NCI-H526 treated with DMSO at 0.1 percent for 48 hours (cell line): ENCODE results near the gene HPCAL1.

ENCODE experiments used
- DNase-seq: peaks from one replicate; lab custom pipeline; 2025; lab: John Stamatoyannopoulos, UW

The HPCAL1 gene

GRCh38 chr2:10303694-10304378 is 1.1 kb downstream of the HPCAL1 start:
- DNase-seq, result no peak

- DNase-seq, result no peak
These were observed 2.0 kb downstream of the HPCAL1 start for GRCh38 chr2:10304458-10305253.

- no peak for DNase-seq
These were observed 2.5 kb downstream of the HPCAL1 start for GRCh38 chr2:10305254-10305635.

DNA sequence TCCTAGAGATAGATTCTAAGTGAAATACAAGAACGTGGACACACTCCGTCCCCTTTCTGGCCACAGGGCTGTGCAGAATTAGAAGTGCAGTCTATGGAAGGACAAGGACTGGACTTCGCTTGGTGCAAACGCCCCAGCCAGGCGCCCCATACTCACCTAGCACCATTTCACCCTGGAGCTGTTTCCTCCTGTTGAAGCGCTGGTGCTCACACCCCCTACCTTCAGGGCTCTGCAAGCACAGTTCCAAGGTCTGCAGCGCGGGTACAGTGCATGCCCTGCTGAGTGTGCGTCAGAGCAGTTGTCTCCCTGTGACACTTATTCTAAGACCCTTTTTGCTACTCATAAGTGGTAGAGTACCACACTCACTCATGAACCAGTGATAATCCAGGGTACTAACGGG is 3.0 kb downstream of the HPCAL1 start:
- DNase-seq, result no peak

DNA sequence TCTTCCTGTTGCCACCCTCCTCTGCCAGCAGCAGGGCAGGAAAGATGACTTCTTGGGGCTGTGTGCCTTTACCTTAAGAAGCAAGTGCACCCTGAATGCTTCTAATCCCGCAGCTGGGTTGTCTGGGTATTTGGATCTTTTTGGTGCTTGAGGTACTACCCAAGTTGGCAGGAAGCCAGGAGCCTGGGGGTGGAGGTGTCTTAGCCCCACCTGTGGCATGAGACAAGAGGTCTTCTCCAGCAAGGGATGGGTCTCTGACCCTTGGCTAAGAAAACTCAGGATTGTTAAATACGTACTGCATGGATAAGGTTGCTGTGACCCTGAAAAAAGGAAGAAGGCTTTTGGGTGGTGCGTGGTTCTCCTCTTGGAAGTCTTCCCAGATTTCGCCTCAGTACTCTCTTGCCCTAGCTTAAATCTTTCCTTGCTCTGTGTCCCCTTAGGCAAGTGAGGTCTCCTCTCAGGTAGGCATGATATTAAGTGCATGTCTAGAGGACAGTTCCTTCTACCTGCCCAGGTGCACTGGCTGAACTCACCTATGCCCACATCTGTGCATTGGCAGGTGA is 4.3 kb downstream of the HPCAL1 start:
- no peak for DNase-seq

GRCh38 chr2:10307561-10308156 is 5.0 kb downstream of the HPCAL1 start:
- DNase-seq, result no peak

DNA sequence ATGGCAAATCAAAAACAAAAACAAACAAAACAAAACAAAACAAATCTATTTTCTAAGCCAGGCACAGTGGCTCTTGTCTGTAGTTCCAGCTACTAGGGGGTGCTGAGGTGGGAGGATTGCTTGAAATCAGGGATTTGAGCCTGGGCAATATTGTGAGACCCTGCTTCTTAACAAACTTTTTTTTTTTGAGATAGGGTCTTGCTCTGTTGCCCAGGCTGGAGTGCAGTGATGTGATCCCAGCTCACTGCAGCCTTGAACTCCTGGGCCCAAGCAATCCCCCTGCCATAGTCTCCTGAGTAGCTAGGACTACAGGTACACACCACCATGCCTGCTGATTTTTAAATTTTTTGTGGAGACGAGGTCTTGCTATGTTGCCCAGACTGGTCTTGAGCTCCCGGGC is 6.2 kb downstream of the HPCAL1 start:
- no peak for DNase-seq

- DNase-seq, result no peak
These were observed 6.6 kb downstream of the HPCAL1 start for GRCh38 chr2:10309286-10309685.

DNA sequence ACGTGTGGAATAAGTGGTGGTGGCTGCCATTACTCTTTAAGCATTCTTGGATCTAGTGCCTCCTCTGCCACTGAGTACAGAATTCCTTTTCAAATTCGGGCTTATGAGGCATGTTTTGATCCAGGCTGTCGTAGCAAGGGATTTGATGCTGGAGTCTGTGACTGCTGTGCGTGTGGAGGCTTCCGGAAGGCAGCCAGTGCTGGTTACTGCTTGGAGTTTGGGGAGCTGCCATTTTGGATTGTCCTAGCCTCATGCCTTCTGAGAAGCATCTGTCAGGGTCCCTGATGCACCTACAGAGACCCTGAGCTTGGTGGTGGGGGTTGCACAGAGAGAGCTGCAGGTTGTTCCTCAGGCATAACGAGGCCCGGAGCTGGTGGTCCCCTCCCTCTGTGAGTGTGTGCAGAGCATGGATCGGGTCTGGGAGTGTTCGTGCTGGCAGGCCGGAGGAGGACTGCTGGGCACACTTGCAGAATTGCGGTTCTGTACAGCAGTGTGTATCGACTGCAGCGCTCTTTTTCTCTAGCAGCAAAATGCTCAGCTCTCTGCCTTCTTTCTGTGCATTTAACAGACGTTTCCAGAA is 7.7 kb downstream of the HPCAL1 start:
- DNase-seq, result no peak

GRCh38 chr2:10311736-10312135 is 9.0 kb downstream of the HPCAL1 start:
- DNase-seq, result no peak

GRCh38 chr2:10312437-10312957 is 9.8 kb downstream of the HPCAL1 start:
- no peak for DNase-seq

GRCh38 chr2:10316336-10316735 is 13.6 kb downstream of the HPCAL1 start:
- no peak for DNase-seq

DNA sequence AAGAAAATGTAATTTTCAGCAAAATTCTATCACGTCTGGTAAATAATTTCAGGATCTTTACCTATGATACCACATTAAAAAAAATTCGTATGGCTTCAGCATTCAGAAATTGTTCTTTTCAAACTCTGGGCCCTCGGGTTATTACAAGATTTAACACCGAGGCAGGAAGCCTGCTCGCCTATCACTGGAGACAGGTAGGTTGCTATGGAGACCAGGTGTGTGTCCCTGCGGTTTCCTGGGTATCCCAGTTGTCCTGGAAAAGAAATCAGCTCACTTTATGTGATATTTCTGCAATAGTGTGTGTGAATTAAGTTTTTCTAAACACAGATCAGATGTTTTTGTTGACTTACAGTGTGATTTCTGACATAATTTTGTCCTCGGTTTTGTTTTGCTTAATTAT is 14.2 kb downstream of the HPCAL1 start:
- peak; percentile 17 for DNase-seq

- no peak for DNase-seq
These were observed 14.9 kb downstream of the HPCAL1 start for GRCh38 chr2:10317646-10318045.

- no peak for DNase-seq
These were observed 15.6 kb downstream of the HPCAL1 start for GRCh38 chr2:10318345-10318744.

- no peak for DNase-seq
These were observed 17.3 kb downstream of the HPCAL1 start for GRCh38 chr2:10319892-10320574.

GRCh38 chr2:10320575-10320931 is 17.8 kb downstream of the HPCAL1 start:
- DNase-seq, result no peak

DNA sequence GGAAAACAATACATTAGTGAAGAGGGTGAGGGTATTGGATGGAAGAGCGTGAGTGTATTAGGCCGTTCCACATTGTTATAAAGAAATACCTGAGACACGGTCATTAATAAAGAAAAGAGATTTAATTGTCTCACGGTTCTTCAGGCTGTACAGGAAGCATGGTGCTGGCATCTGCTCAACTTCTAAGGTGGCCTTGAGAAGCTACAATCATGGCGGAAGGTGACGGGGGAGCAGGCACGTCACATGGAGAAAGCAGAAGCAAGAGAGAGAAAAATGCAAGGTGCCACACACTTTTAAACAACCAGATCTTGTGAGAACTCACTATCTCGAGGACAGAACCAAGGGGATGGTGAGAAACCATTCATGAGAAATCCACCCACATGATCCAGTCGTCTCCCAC is 18.2 kb downstream of the HPCAL1 start:
- DNase-seq, result no peak

GRCh38 chr2:10321622-10322021 is 18.9 kb downstream of the HPCAL1 start:
- DNase-seq, result no peak

GRCh38 chr2:10322481-10322880 is 19.8 kb downstream of the HPCAL1 start:
- no peak for DNase-seq

- DNase-seq, result no peak
These were observed 20.3 kb downstream of the HPCAL1 start for GRCh38 chr2:10322973-10323372.

- DNase-seq, result no peak
These were observed 20.8 kb downstream of the HPCAL1 start for GRCh38 chr2:10323535-10323934.
